DND-41 (cell line): Measurements from ENCODE around the gene ASB16.

Source experiments
- CTCF ChIP-seq: IDR thresholded peaks from 2 replicates; pipeline ENCODE4 v1.5.1; 2012; ENCODE audit warnings: borderline replicate concordance, low read length, moderate library complexity, mild to moderate bottlenecking; ENCODE audit not compliant: poor library complexity, severe bottlenecking; ENCODE audit errors: extremely low read depth
- EZH2 ChIP-seq: IDR thresholded peaks from 3 replicates; pipeline ENCODE4 v1.6.1; 2012; ENCODE audit warnings: borderline replicate concordance, low read depth, mild to moderate bottlenecking, moderate library complexity, low read length, inconsistent platforms; ENCODE audit not compliant: severe bottlenecking

- TF ChIP-seq CTCF, result peak; percentile 40
- TF ChIP-seq EZH2, result no peak
Measured at GRCh38 chr17:44205962-44206824, 35.7 kb downstream of the ASB16 start.
